Colonic mucosa (tissue), 4 donors: Measurements from ENCODE around the gene GHR. TPM values are rescaled to one million over a fixed set of nuclear protein-coding genes. Genes with fewer than 3 reads are reported as not detected.

Source experiments
- DNase-seq: peaks from one replicate; pipeline ENCODE4 v3.0.0-alpha.2; 2020
- H3K27ac ChIP-seq: fragments of 200-600 bp; one replicate; pipeline ENCODE4 v1.8.0; 2021
- H3K27me3 ChIP-seq: fragments of 200-600 bp; one replicate; pipeline ENCODE4 v1.8.0; 2021
- H3K36me3 ChIP-seq: fragments of 200-600 bp; one replicate; pipeline ENCODE4 v1.8.0; 2021
- H3K4me1 ChIP-seq: fragments of 200-600 bp; one replicate; pipeline ENCODE4 v1.8.0; 2021; ENCODE audit warnings: mild to moderate bottlenecking
- H3K4me3 ChIP-seq: fragments of 200-600 bp; one replicate; pipeline ENCODE4 v1.8.0; 2021
- H3K9ac ChIP-seq, 2 donors: one replicate each; pipeline ENCODE4 v1.7.0; 2013; ENCODE audit warnings: control low read depth in 2 of 2, low read depth in 2 of 2, low read length in 2 of 2
- H3K9me3 ChIP-seq: fragments of 200-600 bp; one replicate; pipeline ENCODE4 v1.8.0; 2021
- intact Hi-C: fragments of 100-400 bp; cut with DNase I; formaldehyde crosslinking; loops from one replicate; pipeline ENCODE4 v1.14.1; 2022
- total RNA-seq, 2 donors: library from RNA; stranded (reverse); fragmentation: NEBNext Ultra II Directional in 1 of 2; extraction: Animal tissue kit (Norgen Biotek cat#: 25700) in 1 of 2; gene quantifications; one replicate each; pipeline ENCODE4 v1.2.1, GENCODE V29; 2021
- TF ChIP-seq, protein P1 (sequence below): fragments of 200-600 bp; IDR thresholded peaks from one replicate; pipeline ENCODE4 v1.8.0; 2022; ENCODE audit warnings: antibody characterized with exemption, mild to moderate bottlenecking
- donor health status: healthy.
- donor health status: DM: no; HTN: no; CAD: no.
- donor health status: DM: no; HTN: no; CAD: no.

Gene GHR
- total RNA-seq, 2 donors from 2014 or later = 2.4 to 6.8 TPM

DNA sequence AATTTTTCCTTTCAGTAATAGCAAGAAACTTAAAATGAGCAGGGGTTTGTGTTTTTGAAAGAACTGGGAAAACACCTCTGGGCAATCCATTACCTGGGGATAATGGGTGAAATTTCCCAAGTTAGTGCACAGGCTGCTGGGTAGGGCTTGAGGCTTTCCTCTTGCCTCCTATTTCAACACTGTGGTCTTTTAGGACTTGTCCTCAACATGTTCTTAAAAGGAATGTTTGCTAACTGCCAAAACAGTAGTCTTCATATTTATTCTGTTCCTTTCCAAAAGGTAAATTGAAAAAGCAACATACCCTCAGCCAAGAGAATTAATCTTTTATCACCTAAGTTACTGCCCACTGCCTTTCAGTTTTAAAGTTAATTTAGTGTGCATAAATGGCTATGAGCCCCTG lies 175.1 kb downstream of the GHR start:
- H3K36me3 ChIP-seq = no peaks in the 10 kb centered on the region
- H3K27me3 ChIP-seq = no peaks in the 10 kb centered on the region
- H3K9me3 ChIP-seq = no peaks in the 10 kb centered on the region
- intact Hi-C loops = no loop called here
- no peak for DNase-seq
- H3K9ac ChIP-seq = no peak overlapping the region
- H3K4me1 ChIP-seq = no peaks in the 10 kb centered on the region
- no peak overlapping the region for H3K27ac ChIP-seq
- TF ChIP-seq, protein P1, sequence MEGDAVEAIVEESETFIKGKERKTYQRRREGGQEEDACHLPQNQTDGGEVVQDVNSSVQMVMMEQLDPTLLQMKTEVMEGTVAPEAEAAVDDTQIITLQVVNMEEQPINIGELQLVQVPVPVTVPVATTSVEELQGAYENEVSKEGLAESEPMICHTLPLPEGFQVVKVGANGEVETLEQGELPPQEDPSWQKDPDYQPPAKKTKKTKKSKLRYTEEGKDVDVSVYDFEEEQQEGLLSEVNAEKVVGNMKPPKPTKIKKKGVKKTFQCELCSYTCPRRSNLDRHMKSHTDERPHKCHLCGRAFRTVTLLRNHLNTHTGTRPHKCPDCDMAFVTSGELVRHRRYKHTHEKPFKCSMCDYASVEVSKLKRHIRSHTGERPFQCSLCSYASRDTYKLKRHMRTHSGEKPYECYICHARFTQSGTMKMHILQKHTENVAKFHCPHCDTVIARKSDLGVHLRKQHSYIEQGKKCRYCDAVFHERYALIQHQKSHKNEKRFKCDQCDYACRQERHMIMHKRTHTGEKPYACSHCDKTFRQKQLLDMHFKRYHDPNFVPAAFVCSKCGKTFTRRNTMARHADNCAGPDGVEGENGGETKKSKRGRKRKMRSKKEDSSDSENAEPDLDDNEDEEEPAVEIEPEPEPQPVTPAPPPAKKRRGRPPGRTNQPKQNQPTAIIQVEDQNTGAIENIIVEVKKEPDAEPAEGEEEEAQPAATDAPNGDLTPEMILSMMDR = no peak
- H3K4me3 ChIP-seq = no peak overlapping the region

DNA sequence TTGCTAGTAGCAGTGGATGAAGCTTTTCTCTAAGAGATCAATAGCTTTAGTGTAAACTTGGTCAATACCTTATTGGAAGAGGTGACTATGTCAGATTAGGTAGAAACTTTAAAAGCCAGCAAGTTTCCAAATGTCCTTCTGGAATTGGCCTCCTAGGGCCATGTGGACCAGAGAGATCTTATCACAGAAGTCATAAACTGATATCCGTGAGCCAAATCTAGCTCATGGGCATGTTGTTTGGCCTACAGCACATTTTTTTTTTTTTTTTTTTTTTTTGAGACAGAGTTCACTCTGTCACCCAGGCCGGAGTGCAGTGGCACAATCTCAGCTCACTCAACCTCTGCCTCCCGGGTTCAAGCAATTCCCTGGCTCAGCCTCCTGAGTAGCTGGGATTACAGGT lies 175.9 kb downstream of the GHR start:
- intact Hi-C loops = no loop called here
- Histone ChIP-seq H3K27ac (no peak overlapping the region), H3K27me3 (no peaks in the 10 kb centered on the region), H3K9me3 (no peaks in the 10 kb centered on the region), H3K4me1 (no peaks in the 10 kb centered on the region), H3K4me3 (no peak overlapping the region), H3K36me3 (no peaks in the 10 kb centered on the region), H3K9ac (no peak overlapping the region)
- TF ChIP-seq, protein P1 = no peak
- DNase-seq = no peak

DNA sequence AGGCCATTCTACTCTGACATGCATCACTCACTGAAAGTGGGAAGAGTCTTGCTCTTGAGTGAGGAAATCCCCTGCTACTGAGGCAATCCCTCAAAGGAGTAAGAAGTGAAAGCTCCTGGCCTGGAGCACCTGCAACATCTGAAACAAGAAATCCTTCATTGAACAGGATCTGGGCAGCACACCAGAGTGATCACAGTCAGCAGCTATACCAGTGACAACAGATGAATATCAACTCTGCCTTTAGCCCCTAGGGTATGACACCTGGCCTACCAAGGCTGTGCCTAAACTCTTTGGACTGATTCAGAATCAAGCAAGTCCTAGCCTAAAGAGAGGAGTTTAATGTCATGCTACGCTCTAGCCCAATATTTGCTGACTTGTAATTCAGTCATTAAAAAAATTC lies 177.2 kb downstream of the GHR start:
- H3K27ac ChIP-seq = no peak overlapping the region
- H3K9me3 ChIP-seq = no peaks in the 10 kb centered on the region
- no peak overlapping the region for H3K4me3 ChIP-seq
- H3K9ac ChIP-seq = no peak overlapping the region
- TF ChIP-seq, protein P1 = no peak
- no peak for DNase-seq
- no peaks in the 10 kb centered on the region for H3K27me3 ChIP-seq
- intact Hi-C loops = no loop called here
- no peaks in the 10 kb centered on the region for H3K4me1 ChIP-seq
- H3K36me3 ChIP-seq = no peaks in the 10 kb centered on the region

DNA sequence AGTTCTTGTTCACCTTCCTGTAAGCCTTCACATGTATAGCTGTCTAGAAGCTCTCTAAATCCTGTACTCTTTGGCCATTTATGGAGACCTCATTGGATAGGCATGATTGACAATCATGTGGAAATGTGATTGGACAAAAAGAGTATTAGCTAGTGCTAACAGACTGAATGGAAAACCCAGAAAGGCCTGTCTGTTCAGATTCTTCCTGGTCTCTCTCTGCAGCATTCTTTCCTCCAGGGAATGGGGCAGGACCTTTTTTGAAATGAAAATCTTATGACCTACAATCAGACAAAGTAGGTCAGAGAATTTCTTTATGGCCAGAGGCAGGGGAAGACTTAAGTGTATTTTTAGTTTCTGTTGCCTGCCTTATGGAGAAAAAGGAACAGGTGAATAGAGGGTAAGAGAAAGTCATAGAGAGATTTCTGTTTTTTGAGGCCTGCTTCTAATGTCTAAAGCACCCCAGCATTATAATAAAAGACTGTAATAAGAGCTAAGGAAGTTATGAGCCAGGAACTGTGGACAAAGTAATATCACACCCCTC lies 181.0 kb downstream of the GHR start:
- intact Hi-C loops = no loop called here
- H3K9me3 ChIP-seq = no peaks in the 10 kb centered on the region
- no peaks in the 10 kb centered on the region for H3K27me3 ChIP-seq
- no peak for DNase-seq
- no peak overlapping the region for H3K27ac ChIP-seq
- TF ChIP-seq, protein P1 = no peak
- H3K36me3 ChIP-seq = no peaks in the 10 kb centered on the region
- no peak overlapping the region for H3K9ac ChIP-seq
- H3K4me3 ChIP-seq = no peak overlapping the region
- H3K4me1 ChIP-seq = no peaks in the 10 kb centered on the region

DNA sequence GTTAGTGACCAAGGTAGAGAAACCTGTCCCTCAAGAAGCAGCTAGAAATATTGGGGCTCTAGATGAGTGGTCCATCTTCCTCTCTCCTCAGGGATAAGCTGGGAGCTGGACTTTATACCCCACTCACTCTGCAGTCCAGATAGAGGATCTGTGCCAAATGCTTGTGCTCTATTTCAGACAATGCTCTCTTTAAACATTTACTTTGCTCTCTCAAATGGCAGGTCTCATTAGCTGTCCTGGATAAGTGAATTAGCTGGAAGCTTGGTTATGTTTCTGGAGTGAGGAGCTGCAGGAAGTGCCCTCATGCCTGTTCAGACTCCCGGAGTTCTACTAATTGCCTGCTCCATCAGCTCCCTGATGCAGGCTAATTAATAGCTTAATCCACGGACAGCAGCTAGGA lies 182.3 kb downstream of the GHR start:
- H3K27ac ChIP-seq = no peak overlapping the region
- TF ChIP-seq, protein P1 = no peak
- H3K27me3 ChIP-seq = no peaks in the 10 kb centered on the region
- no peaks in the 10 kb centered on the region for H3K9me3 ChIP-seq
- no peaks in the 10 kb centered on the region for H3K36me3 ChIP-seq
- no peak overlapping the region for H3K4me3 ChIP-seq
- no peaks in the 10 kb centered on the region for H3K4me1 ChIP-seq
- intact Hi-C loops = no loop called here
- no peak overlapping the region for H3K9ac ChIP-seq
- no peak for DNase-seq

DNA sequence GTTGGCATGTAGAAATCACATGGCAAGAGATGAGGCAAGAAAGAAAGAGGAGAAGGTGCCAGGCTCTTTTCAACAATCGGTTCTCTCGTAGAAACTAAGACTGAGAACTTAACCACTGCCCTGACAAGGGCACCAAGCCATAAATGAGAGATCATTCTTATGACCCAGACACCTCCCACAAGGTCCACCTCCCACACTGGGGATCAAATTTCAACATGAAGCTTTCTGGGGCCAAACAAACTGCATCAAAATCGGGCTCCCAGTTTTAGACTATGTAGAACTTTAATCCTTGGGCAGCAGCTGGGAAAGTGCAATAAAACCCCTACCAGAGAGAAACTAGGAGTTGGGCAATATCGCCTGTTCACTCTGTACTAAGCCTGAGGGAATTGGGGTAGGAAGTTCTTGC lies 183.2 kb downstream of the GHR start:
- no peak for DNase-seq
- TF ChIP-seq, protein P1 = no peak
- Histone ChIP-seq H3K27me3 (no peaks in the 10 kb centered on the region), H3K27ac (no peak overlapping the region), H3K9ac (no peak overlapping the region), H3K4me3 (no peak overlapping the region), H3K4me1 (no peaks in the 10 kb centered on the region), H3K36me3 (no peaks in the 10 kb centered on the region), H3K9me3 (no peaks in the 10 kb centered on the region)
- intact Hi-C loops = no loop called here
